ENCODE results near the gene SMIM41. TPM values are rescaled to one million over a fixed set of nuclear protein-coding genes. Genes with fewer than 3 reads are reported as not detected.

Gene SMIM41
- total RNA-seq, 2 donors from 2014 or later, result not detected

GRCh38 chr12:52067081-52067374 is 12.5 kb upstream of the SMIM41 start:
- Mint-ChIP-seq H3K27me3 (no peaks in the 10 kb centered on the region), H3K36me3 (ENCODE audit: low read depth) (peaks cover 22% of the 10 kb centered on the region), H3K27ac (peak overlapping the region; percentile 1), H3K9me3 (no peaks in the 10 kb centered on the region), H3K4me3 (peak overlapping the region; percentile 6), H3K4me1 (peaks cover 30% of the 10 kb centered on the region)
- no peak for ATAC-seq (replicated peaks)

- peaks cover 44% of the 10 kb centered on the region for H3K4me1 Mint-ChIP-seq
- no peaks in the 10 kb centered on the region for H3K9me3 Mint-ChIP-seq
- H3K27ac Mint-ChIP-seq, result peak within 1 kb of the TSS; percentile 99
- peak within 1 kb of the TSS; percentile 99 for H3K4me3 Mint-ChIP-seq
- peak; percentile 92 for ATAC-seq (replicated peaks)
- peaks cover 47% of the 10 kb centered on the region for H3K36me3 Mint-ChIP-seq (ENCODE audit: low read depth)
- no peaks in the 10 kb centered on the region for H3K27me3 Mint-ChIP-seq
These were observed 9.9 kb upstream of the SMIM41 start, which contains the start of gene ATG101 for GRCh38 chr12:52069327-52070184. Gene ATG101, plus strand, starts transcription at chr12:52069978. Its CDS starts 3,673 bp downstream, at chr12:52073651.

GRCh38 chr12:52070185-52070925 is 9.1 kb upstream of the SMIM41 start:
- no peaks in the 10 kb centered on the region for H3K27me3 Mint-ChIP-seq
- H3K36me3 Mint-ChIP-seq (ENCODE audit: low read depth), result peaks cover 55% of the 10 kb centered on the region
- ATAC-seq (replicated peaks), result peak; percentile 34
- peaks cover 42% of the 10 kb centered on the region for H3K4me1 Mint-ChIP-seq
- H3K4me3 Mint-ChIP-seq, result peak overlapping the region; percentile 99
- peak overlapping the region; percentile 99 for H3K27ac Mint-ChIP-seq
- H3K9me3 Mint-ChIP-seq, result no peaks in the 10 kb centered on the region

- Mint-ChIP-seq H3K4me3 (peak overlapping the region; percentile 39), H3K27me3 (no peaks in the 10 kb centered on the region), H3K27ac (peak overlapping the region; percentile 47), H3K36me3 (ENCODE audit: low read depth) (peaks cover 87% of the 10 kb centered on the region), H3K9me3 (no peaks in the 10 kb centered on the region), H3K4me1 (peaks cover 28% of the 10 kb centered on the region)
- no peak for ATAC-seq (replicated peaks)
These were observed 5.7 kb upstream of the SMIM41 start for GRCh38 chr12:52073531-52074381.

- Mint-ChIP-seq H3K4me1 (peaks cover 28% of the 10 kb centered on the region), H3K36me3 (ENCODE audit: low read depth) (peaks cover 80% of the 10 kb centered on the region), H3K4me3 (no peak overlapping the region), H3K9me3 (no peaks in the 10 kb centered on the region), H3K27me3 (no peaks in the 10 kb centered on the region), H3K27ac (no peak overlapping the region)
- ATAC-seq (replicated peaks), result no peak
These were observed 4.4 kb upstream of the SMIM41 start for GRCh38 chr12:52074971-52075724.

GRCh38 chr12:52076811-52077210 is 2.7 kb upstream of the SMIM41 start:
- H3K4me1 Mint-ChIP-seq, result peaks cover 16% of the 10 kb centered on the region
- H3K27ac Mint-ChIP-seq, result no peak overlapping the region
- no peaks in the 10 kb centered on the region for H3K27me3 Mint-ChIP-seq
- no peaks in the 10 kb centered on the region for H3K9me3 Mint-ChIP-seq
- peaks cover 67% of the 10 kb centered on the region for H3K36me3 Mint-ChIP-seq (ENCODE audit: low read depth)
- H3K4me3 Mint-ChIP-seq, result no peak overlapping the region
- no peak for ATAC-seq (replicated peaks)

- no peak for ATAC-seq (replicated peaks)
- H3K27ac Mint-ChIP-seq, result no peak overlapping the region
- no peaks in the 10 kb centered on the region for H3K27me3 Mint-ChIP-seq
- no peaks in the 10 kb centered on the region for H3K9me3 Mint-ChIP-seq
- no peak overlapping the region for H3K4me3 Mint-ChIP-seq
- H3K36me3 Mint-ChIP-seq (ENCODE audit: low read depth), result peaks cover 52% of the 10 kb centered on the region
- H3K4me1 Mint-ChIP-seq, result peaks cover 7% of the 10 kb centered on the region
These were observed 1.2 kb upstream of the SMIM41 start for GRCh38 chr12:52078276-52078675.

GRCh38 chr12:52080403-52081251 is 1.1 kb downstream of the SMIM41 start:
- Mint-ChIP-seq H3K9me3 (no peaks in the 10 kb centered on the region), H3K4me3 (no peak overlapping the region), H3K27me3 (no peaks in the 10 kb centered on the region), H3K27ac (no peak overlapping the region), H3K4me1 (peaks cover 6% of the 10 kb centered on the region), H3K36me3 (ENCODE audit: low read depth) (peaks cover 29% of the 10 kb centered on the region)
- ATAC-seq (replicated peaks), result no peak

- peaks cover 22% of the 10 kb centered on the region for H3K36me3 Mint-ChIP-seq (ENCODE audit: low read depth)
- no peak for ATAC-seq (replicated peaks)
- H3K9me3 Mint-ChIP-seq, result no peaks in the 10 kb centered on the region
- no peaks in the 10 kb centered on the region for H3K27me3 Mint-ChIP-seq
- H3K4me3 Mint-ChIP-seq, result no peak overlapping the region
- H3K27ac Mint-ChIP-seq, result peak overlapping the region; percentile 77
- peaks cover 6% of the 10 kb centered on the region for H3K4me1 Mint-ChIP-seq
These were observed 1.8 kb downstream of the SMIM41 start for GRCh38 chr12:52081263-52081733.

- H3K36me3 Mint-ChIP-seq (ENCODE audit: low read depth), result peaks cover 14% of the 10 kb centered on the region
- peak overlapping the region; percentile 77 for H3K27ac Mint-ChIP-seq
- peaks cover 6% of the 10 kb centered on the region for H3K4me1 Mint-ChIP-seq
- no peak overlapping the region for H3K4me3 Mint-ChIP-seq
- H3K27me3 Mint-ChIP-seq, result peaks cover 6% of the 10 kb centered on the region
- ATAC-seq (replicated peaks), result no peak
- no peaks in the 10 kb centered on the region for H3K9me3 Mint-ChIP-seq
These were observed 2.6 kb downstream of the SMIM41 start for GRCh38 chr12:52082026-52082668.

GRCh38 chr12:52082669-52082987 is 3.1 kb downstream of the SMIM41 start:
- Mint-ChIP-seq H3K36me3 (ENCODE audit: low read depth) (peaks cover 9% of the 10 kb centered on the region), H3K27me3 (peaks cover 10% of the 10 kb centered on the region), H3K27ac (no peak overlapping the region), H3K4me3 (no peak overlapping the region), H3K4me1 (peaks cover 6% of the 10 kb centered on the region), H3K9me3 (no peaks in the 10 kb centered on the region)
- ATAC-seq (replicated peaks), result peak; percentile 6

GRCh38 chr12:52082988-52083637 is 3.6 kb downstream of the SMIM41 start:
- no peak overlapping the region for H3K27ac Mint-ChIP-seq
- peaks cover 6% of the 10 kb centered on the region for H3K4me1 Mint-ChIP-seq

More at GRCh38 chr12:52082988-52083637, 3.6 kb downstream of the SMIM41 start:
- H3K9me3 Mint-ChIP-seq, result no peaks in the 10 kb centered on the region
- peaks cover 4% of the 10 kb centered on the region for H3K36me3 Mint-ChIP-seq (ENCODE audit: low read depth)
- H3K4me3 Mint-ChIP-seq, result no peak overlapping the region
- peaks cover 14% of the 10 kb centered on the region for H3K27me3 Mint-ChIP-seq
- peak; percentile 77 for ATAC-seq (replicated peaks)
